Neural progenitor cell (in vitro differentiated cells): Measurements from ENCODE around the gene IGDCC3.

Experiments used
- CTCF ChIP-seq: fragments of 200-600 bp; sonication (generic); IDR thresholded peaks from 2 replicates; pipeline ENCODE4 v1.5.1; 2017; ENCODE audit warnings: antibody characterized with exemption, mild to moderate bottlenecking
- EZH2 ChIP-seq: fragments of 200-600 bp; sonication (generic); IDR thresholded peaks from 2 replicates; pipeline ENCODE4 v1.6.1; 2017; ENCODE audit warnings: antibody characterized with exemption, mild to moderate bottlenecking, moderate library complexity
- EZH2phosphoT487 ChIP-seq: fragments of 200-600 bp; sonication (generic); IDR thresholded peaks from 2 replicates; pipeline ENCODE4 v1.6.1; 2017; ENCODE audit warnings: antibody characterized with exemption

GRCh38 chr15:65384895-65385869 is 7.4 kb upstream of the IGDCC3 start:
- TF ChIP-seq CTCF: peak; percentile 96
- no peak for TF ChIP-seq EZH2
- TF ChIP-seq EZH2phosphoT487: no peak
